CD14-positive monocyte (primary cell): ENCODE results near the gene CTXN1. TPM values are rescaled to one million over a fixed set of nuclear protein-coding genes. Genes with fewer than 3 reads are reported as not detected.

ENCODE experiments used
- DNase-seq, 3 donors: peaks; one replicate each; pipeline ENCODE4 v3.0.0-alpha.2; 2011 to 2022
- H2AFZ ChIP-seq: 2 replicates; pipeline ENCODE4 v1.6.0; 2012; ENCODE audit warnings: mild to moderate bottlenecking, low read depth, low read length, inconsistent platforms; ENCODE audit not compliant: insufficient read depth, poor library complexity, severe bottlenecking
- H3K27ac ChIP-seq, 2 donors: 1 replicate in 1 of 2; 2 replicates in 1 of 2; pipeline ENCODE4 v1.5.1; 2012 to 2013; ENCODE audit warnings: low read length in 2 of 2, control low read depth in 1 of 2, inconsistent platforms in 1 of 2, low read depth in 1 of 2, mild to moderate bottlenecking in 1 of 2
- H3K27me3 ChIP-seq, 2 donors: one replicate each; pipeline versions ENCODE4 v1.6.0 to v1.6.1; 2011 to 2013; ENCODE audit warnings: low read length in 2 of 2; ENCODE audit not compliant: control insufficient read depth in 2 of 2, insufficient read depth in 2 of 2
- H3K36me3 ChIP-seq, 2 donors: replicated peaks in 1 of 2; 1 replicate in 1 of 2; 2 replicates in 1 of 2; pipeline versions ENCODE4 v1.5.1 to v1.6.1; 2012 to 2013; ENCODE audit warnings: low read length in 2 of 2, control low read depth in 1 of 2, inconsistent platforms in 1 of 2, mild to moderate bottlenecking in 1 of 2; ENCODE audit not compliant: insufficient read depth in 2 of 2, control insufficient read depth in 1 of 2
- H3K4me1 ChIP-seq, 2 donors: 1 replicate in 1 of 2; 2 replicates in 1 of 2; pipeline versions ENCODE4 v1.5.1 to v1.6.1; 2012 to 2013; ENCODE audit warnings: low read length in 2 of 2, control low read depth in 1 of 2, inconsistent platforms in 1 of 2, mild to moderate bottlenecking in 1 of 2, moderate library complexity in 1 of 2; ENCODE audit not compliant: insufficient read depth in 2 of 2, control insufficient read depth in 1 of 2
- H3K4me2 ChIP-seq: replicated peaks from 2 replicates; pipeline ENCODE3; 2012; ENCODE audit warnings: low read length, moderate library complexity, mild to moderate bottlenecking; ENCODE audit not compliant: poor library complexity, severe bottlenecking; ENCODE audit errors: extremely low read depth
- H3K4me3 ChIP-seq, 3 experiments: fragments of 200-600 bp in 1 of 3; sonication (generic) in 1 of 3; replicated peaks in 1 of 3; 1 replicate in 2 of 3; 2 replicates in 1 of 3; pipeline ENCODE4 v1.5.1; 2011 to 2013; ENCODE audit warnings: low read length in 3 of 3, mild to moderate bottlenecking in 3 of 3, control low read depth in 2 of 3, low read depth in 2 of 3, inconsistent platforms in 1 of 3, moderate library complexity in 1 of 3
- H3K79me2 ChIP-seq: 2 replicates; pipeline ENCODE4 v1.6.0; 2012; ENCODE audit warnings: mild to moderate bottlenecking, control low read depth, inconsistent platforms, low read length, moderate library complexity; ENCODE audit not compliant: insufficient read depth
- H3K9ac ChIP-seq: 2 replicates; pipeline ENCODE4 v1.6.0; 2017; ENCODE audit warnings: low read length, mild to moderate bottlenecking; ENCODE audit not compliant: insufficient read depth, poor library complexity, severe bottlenecking
- H3K9me3 ChIP-seq, 2 donors: replicated peaks in 1 of 2; 1 replicate in 1 of 2; 2 replicates in 1 of 2; pipeline versions ENCODE4 v1.5.1 to v1.6.1; 2012 to 2013; ENCODE audit warnings: low read length in 2 of 2, control low read depth in 1 of 2; ENCODE audit not compliant: control insufficient read depth in 1 of 2, insufficient read depth in 1 of 2
- H4K20me1 ChIP-seq: 2 replicates; pipeline ENCODE4 v1.6.0; 2012; ENCODE audit warnings: mild to moderate bottlenecking, low read length, control low read depth, moderate library complexity; ENCODE audit not compliant: insufficient read depth
- H3K27ac Mint-ChIP-seq, 7 donors: one replicate each; pipeline ENCODE4 v1.8.0; 2020; ENCODE audit warnings: mild to moderate bottlenecking in 7 of 7, mixed read lengths in 7 of 7, moderate library complexity in 6 of 7, inconsistent platforms in 2 of 7
- H3K27me3 Mint-ChIP-seq, 3 donors: one replicate each; pipeline ENCODE4 v1.8.0; 2021 to 2022; ENCODE audit warnings: low read depth in 3 of 3, mild to moderate bottlenecking in 3 of 3, mixed read lengths in 3 of 3, moderate library complexity in 3 of 3, inconsistent platforms in 1 of 3
- H3K36me3 Mint-ChIP-seq, 2 donors: one replicate each; pipeline ENCODE4 v1.8.0; 2020; ENCODE audit warnings: mixed read lengths in 2 of 2, inconsistent platforms in 1 of 2, mild to moderate bottlenecking in 1 of 2
- H3K4me1 Mint-ChIP-seq: one replicate; pipeline ENCODE4 v1.8.0; 2020; ENCODE audit warnings: mild to moderate bottlenecking, mixed read lengths
- H3K4me3 Mint-ChIP-seq, 2 donors: one replicate each; pipeline ENCODE4 v1.8.0; 2020; ENCODE audit warnings: mild to moderate bottlenecking in 2 of 2, mixed read lengths in 2 of 2, moderate library complexity in 1 of 2
- H3K9me3 Mint-ChIP-seq, 7 donors: one replicate each; pipeline ENCODE4 v1.8.0; 2020 to 2022; ENCODE audit warnings: mixed read lengths in 7 of 7, mild to moderate bottlenecking in 6 of 7, moderate library complexity in 6 of 7, inconsistent platforms in 2 of 7
- WGBS: methylation state at CpG from one replicate; pipeline ENCODE4 v1.1.5; 2013; ENCODE audit warnings: missing lambda C conversion rate; ENCODE audit not compliant: insufficient coverage; 5-methylcytosine and 5-hydroxymethylcytosine counted together
- intact Hi-C, 2 donors: fragments of 100-400 bp; cut with micrococcal nuclease; formaldehyde crosslinking; loops; one replicate each; pipeline versions ENCODE4 v1.15.0 to v1.15.1; 2023
- polyA plus RNA-seq, 3 donors: library from polyadenylated mRNA; depleted of rRNA in 1 of 3; unstranded in 2 of 3; stranded (reverse) in 1 of 3; fragments of 300-500 nt in 2 of 3; fragments of >200 nt in 1 of 3; fragmentation: Illumina TruSeq in 2 of 3; gene quantifications; 1 replicate in 2 of 3; 2 replicates in 1 of 3; pipeline ENCODE4 v1.2.3, GENCODE V29; 2012 to 2021
- TF ChIP-seq, protein P1 (sequence below): fragments of 200-600 bp; IDR thresholded peaks from one replicate; pipeline ENCODE4 v1.8.0; 2022; ENCODE audit warnings: antibody characterized with exemption, mild to moderate bottlenecking

CTXN1 gene
- polyA plus RNA-seq, 3 donors: not detected

DNA sequence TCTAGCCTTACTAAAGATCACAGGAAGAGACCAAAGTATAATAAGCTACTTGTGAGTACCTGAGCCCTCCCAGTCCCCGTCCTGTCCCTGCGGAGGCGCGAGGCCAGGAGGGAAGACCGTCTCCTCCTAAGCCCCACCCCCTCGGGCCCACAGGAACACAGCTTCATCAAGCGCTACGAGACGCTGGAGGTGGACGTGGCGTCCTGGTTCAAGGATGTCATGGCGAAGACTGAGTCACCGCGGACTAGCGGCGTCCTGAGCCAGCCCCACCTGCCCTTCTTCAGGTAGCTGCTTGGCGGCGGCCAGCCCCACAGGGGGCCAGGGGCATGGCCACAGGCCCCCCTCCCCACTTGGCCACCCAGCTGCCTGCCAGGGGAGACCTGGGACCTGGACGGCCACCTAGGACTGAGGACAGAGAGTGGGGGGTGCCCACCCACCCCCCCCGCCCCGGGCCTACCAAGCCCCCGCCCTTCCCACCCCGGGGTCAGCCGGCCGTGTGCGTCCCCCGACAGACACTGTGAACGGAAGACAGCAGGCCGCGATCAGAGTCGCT is 13.7 kb downstream of the CTXN1 start:
- 97% methylated on average over 24 of the region's 31 CpGs for WGBS
- H3K9ac ChIP-seq: no peak overlapping the region
- H3K4me2 ChIP-seq: no peak overlapping the region
- Mint-ChIP-seq H3K27me3 (peaks cover 25 to 36% (median 30%) of the 10 kb centered on the region in 3 donors), H3K27ac (peak overlapping the region in 1 of 7 donors; percentile 68), H3K9me3 (peaks cover 0 to 13% (median 5%) of the 10 kb centered on the region in 7 donors), H3K36me3 (peaks cover 28 to 43% of the 10 kb centered on the region in 2 donors), H3K4me3 (no peak overlapping the region), H3K4me1 (peaks cover 14% of the 10 kb centered on the region)
- no peak overlapping the region for H3K27ac ChIP-seq
- H4K20me1 ChIP-seq: peaks cover 64% of the 10 kb centered on the region
- no peak for DNase-seq
- TF ChIP-seq, protein P1, sequence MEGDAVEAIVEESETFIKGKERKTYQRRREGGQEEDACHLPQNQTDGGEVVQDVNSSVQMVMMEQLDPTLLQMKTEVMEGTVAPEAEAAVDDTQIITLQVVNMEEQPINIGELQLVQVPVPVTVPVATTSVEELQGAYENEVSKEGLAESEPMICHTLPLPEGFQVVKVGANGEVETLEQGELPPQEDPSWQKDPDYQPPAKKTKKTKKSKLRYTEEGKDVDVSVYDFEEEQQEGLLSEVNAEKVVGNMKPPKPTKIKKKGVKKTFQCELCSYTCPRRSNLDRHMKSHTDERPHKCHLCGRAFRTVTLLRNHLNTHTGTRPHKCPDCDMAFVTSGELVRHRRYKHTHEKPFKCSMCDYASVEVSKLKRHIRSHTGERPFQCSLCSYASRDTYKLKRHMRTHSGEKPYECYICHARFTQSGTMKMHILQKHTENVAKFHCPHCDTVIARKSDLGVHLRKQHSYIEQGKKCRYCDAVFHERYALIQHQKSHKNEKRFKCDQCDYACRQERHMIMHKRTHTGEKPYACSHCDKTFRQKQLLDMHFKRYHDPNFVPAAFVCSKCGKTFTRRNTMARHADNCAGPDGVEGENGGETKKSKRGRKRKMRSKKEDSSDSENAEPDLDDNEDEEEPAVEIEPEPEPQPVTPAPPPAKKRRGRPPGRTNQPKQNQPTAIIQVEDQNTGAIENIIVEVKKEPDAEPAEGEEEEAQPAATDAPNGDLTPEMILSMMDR: no peak
- H2AFZ ChIP-seq: no peak overlapping the region
- H3K79me2 ChIP-seq: peaks cover 7% of the 10 kb centered on the region
- intact Hi-C loops: no loop called here
- H3K4me1 ChIP-seq: peaks cover 13 to 19% of the 10 kb centered on the region in 2 donors
- no peak overlapping the region for H3K4me3 ChIP-seq
- H3K27me3 ChIP-seq: peaks cover 13 to 26% of the 10 kb centered on the region in 2 donors
- peaks cover 36 to 45% of the 10 kb centered on the region in 2 donors for H3K36me3 ChIP-seq
- peaks cover 0 to 11% of the 10 kb centered on the region in 2 donors for H3K9me3 ChIP-seq

DNA sequence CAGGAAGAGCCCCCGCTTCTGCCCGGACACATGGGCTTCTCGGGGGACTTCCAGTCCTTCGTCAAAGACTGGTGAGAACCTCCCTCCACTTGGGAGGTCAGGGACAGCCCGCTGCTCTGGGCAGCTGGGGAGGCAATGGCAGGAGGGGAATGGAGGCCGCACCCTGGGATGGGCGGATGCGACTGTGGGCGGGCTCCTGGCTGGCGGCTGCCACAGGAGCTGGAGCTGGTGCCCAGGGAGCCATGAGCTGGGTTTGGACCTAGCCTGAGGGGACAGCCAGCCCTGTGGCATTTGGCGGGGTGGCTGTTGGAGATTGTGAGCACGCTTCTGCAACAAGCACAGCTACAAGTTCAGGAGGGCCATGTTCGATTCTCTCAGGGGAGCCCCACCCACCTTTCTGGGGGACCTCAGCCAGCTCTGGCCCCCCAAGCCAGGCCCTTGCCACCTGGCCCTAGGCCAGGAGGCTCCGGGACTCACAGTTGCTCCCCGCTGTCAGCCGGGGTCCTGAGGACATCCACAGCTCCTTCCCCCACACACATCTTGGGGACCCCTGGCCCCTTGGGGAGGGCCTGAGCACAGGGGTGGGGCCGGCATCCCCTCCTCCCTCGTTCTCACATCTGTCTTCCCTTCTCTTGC is 14.3 kb downstream of the CTXN1 start:
- DNase-seq: no peak
- H3K27me3 Mint-ChIP-seq: peaks cover 20 to 30% (median 25%) of the 10 kb centered on the region in 3 donors
- Histone ChIP-seq H3K4me2 (no peak overlapping the region), H3K4me1 (peaks cover 8 to 13% of the 10 kb centered on the region in 2 donors), H3K79me2 (peaks cover 13% of the 10 kb centered on the region), H3K9ac (no peak overlapping the region), H3K9me3 (peaks cover 0 to 11% of the 10 kb centered on the region in 2 donors), H4K20me1 (peaks cover 70% of the 10 kb centered on the region), H3K27ac (no peak overlapping the region), H3K27me3 (peaks cover 9 to 22% of the 10 kb centered on the region in 2 donors), H3K4me3 (no peak overlapping the region), H3K36me3 (peaks cover 36 to 48% of the 10 kb centered on the region in 2 donors), H2AFZ (no peak overlapping the region)
- H3K27ac Mint-ChIP-seq: peak overlapping the region in 1 of 7 donors; percentile 77
- peaks cover 29 to 49% of the 10 kb centered on the region in 2 donors for H3K36me3 Mint-ChIP-seq
- 94% methylated on average over 17 of the region's 18 CpGs for WGBS
- intact Hi-C loops: no loop called here
- H3K9me3 Mint-ChIP-seq: peaks cover 0 to 9% (median 5%) of the 10 kb centered on the region in 7 donors
- TF ChIP-seq, protein P1: no peak
- H3K4me1 Mint-ChIP-seq: peaks cover 10% of the 10 kb centered on the region
- no peak overlapping the region for H3K4me3 Mint-ChIP-seq
